Coronary artery (tissue), 2 donors: ENCODE measurements around the gene CYP2R1.

ENCODE experiments used
- DNase-seq: peaks from one replicate; pipeline ENCODE4 v3.0.0-alpha.2; 2017; ENCODE audit warnings: low spot score
- H3K27ac ChIP-seq, 2 donors: fragments of 200-600 bp; sonication (generic); one replicate each; pipeline ENCODE4 v1.5.1; 2016 to 2019
- H3K4me3 ChIP-seq: fragments of 200-600 bp; sonication (generic); 2 replicates; pipeline ENCODE4 v1.5.1; 2016; ENCODE audit warnings: mild to moderate bottlenecking, moderate library complexity
- TF ChIP-seq, protein P1 (sequence below): fragments of 200-600 bp; sonication (generic); IDR thresholded peaks from one replicate; pipeline ENCODE4 v1.5.1; 2019; ENCODE audit warnings: antibody characterized with exemption

The CYP2R1 gene

DNA sequence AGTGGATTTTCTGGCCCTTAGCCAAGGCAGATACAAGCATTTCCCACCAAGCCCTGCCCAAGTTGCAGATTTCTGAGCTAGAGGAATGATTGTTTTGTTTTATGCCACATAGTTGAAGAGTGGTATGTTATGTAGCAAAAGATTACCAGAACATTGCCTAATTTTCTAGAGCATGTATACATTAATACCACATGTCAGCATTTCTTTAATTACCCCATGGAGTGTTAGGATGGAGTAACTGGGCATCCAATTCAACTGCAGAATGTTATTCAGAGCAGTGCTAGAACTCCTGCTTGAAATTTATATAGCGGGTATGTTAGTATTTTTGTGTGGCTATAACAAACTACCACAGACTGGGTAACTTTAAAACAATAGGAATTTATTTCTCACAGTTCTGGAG lies 24.4 kb upstream of the CYP2R1 start:
- no peak for DNase-seq
- TF ChIP-seq, protein P1, sequence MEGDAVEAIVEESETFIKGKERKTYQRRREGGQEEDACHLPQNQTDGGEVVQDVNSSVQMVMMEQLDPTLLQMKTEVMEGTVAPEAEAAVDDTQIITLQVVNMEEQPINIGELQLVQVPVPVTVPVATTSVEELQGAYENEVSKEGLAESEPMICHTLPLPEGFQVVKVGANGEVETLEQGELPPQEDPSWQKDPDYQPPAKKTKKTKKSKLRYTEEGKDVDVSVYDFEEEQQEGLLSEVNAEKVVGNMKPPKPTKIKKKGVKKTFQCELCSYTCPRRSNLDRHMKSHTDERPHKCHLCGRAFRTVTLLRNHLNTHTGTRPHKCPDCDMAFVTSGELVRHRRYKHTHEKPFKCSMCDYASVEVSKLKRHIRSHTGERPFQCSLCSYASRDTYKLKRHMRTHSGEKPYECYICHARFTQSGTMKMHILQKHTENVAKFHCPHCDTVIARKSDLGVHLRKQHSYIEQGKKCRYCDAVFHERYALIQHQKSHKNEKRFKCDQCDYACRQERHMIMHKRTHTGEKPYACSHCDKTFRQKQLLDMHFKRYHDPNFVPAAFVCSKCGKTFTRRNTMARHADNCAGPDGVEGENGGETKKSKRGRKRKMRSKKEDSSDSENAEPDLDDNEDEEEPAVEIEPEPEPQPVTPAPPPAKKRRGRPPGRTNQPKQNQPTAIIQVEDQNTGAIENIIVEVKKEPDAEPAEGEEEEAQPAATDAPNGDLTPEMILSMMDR, result no peak
- Histone ChIP-seq H3K27ac (no peak overlapping the region), H3K4me3 (no peak overlapping the region)

DNA sequence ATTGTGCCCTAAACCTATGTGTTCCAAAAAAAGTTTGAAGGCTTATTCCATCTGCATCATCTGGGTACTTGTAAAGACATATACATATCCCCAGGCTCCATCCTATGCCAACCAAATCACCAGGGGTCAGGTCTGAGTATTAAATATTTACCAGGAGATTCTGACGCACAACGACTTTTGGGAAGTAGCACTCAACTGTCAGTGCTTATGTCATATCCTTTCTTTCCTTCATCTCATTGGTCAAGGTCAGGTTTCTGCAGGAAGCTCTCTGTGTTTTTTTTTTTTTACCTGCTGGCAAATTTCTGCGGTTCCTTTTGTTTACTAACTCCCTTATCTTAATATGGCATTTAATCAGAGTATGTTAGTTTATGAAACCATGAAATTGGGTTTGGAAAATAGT lies 22.5 kb upstream of the CYP2R1 start:
- DNase-seq, result no peak
- Histone ChIP-seq H3K4me3 (no peak overlapping the region), H3K27ac (no peak overlapping the region)
- TF ChIP-seq, protein P1, result no peak

DNA sequence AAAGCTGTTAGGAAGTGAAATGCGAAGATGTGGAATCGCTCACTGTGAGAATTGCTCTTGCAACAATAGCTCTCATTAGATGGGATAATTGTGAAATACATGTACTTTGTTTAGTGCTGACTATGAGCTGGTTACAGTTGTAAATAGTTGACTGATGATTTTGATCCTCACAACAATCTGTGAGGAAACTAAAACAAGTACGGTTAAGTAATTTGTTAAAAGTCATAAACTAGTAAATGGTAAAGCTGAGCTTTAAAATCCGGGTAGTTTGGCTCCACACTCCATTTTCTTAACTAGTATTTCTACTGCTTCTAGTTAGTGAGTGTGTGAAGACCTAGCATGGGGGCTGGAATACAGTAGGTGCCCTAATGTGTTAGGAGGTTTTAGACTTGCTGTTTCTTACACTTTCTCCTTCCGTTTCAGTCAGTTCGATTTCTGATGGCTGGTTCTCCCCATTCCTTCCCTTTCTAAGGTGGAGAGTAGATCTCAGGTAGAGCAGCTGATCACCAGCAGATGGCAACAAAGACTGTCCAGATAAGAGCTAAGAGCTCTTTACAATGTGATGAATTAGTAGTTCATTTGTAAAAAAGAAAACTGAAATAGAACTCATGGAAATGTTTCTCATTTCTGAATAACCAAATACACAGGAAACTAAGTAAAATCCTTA lies 16.3 kb upstream of the CYP2R1 start:
- DNase-seq, result no peak
- Histone ChIP-seq H3K27ac (no peak overlapping the region), H3K4me3 (no peak overlapping the region)
- TF ChIP-seq, protein P1, result no peak

DNA sequence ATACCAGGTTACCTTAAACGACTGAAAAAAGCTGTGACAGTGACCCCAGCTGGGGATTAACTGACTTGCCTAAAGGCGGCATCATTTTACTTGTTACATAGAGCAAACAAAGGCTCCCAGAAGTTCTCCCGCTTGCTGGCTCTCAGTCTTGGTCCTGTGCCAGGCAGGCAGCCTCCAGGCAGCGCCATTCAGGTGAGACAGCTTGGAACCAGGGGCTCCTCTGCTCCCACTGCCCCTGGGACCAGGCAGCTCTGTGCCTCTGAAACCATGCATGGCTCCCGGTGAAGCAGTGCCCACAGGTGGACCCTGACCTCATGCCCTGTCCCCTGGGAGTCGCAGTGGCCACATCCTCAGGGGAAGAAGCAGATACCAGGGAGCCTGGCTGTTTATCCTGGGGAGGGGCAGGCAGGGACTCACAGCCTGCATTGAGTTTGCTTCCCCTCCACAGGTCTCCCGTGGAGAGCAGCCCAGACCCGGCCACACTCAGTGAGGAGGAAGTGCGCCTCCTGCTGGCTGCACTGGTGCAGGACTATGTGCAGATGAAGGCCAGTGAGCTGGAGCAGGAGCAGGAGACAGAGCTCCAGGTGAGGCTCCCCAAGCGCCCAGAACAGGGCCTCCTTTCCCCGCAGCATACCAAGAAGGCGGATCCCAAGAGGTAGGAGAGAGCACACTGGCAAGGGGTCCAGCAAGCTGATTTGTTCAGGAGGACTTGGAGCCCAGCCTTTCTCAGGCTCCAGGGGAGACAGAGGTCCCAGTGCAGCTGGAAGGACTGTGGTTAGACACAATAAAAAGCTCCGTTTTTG lies 15.6 kb upstream of the CYP2R1 start:
- peak; percentile 78 for DNase-seq
- Histone ChIP-seq H3K4me3 (no peak overlapping the region), H3K27ac (no peak overlapping the region)
- TF ChIP-seq, protein P1, result peak; percentile 65

DNA sequence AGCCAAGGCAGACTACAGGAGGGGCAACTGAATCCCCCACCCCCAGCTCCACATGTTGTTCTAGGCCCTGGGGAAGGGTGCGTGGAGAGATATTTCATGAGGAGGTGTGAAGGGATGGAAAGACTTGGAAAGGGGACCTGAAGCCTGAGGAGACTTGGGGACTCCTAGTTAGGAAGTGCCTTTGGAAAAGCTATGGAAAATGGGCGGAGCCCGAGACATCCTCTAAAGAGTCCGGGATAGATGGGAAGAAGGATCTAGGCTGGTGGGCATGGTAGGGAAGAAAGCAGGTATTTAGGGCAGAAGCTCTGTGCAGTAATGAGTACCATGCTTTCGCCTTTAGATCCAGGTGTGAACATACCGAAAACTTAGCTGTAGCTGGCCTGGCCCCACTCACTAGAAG lies 15.0 kb upstream of the CYP2R1 start:
- Histone ChIP-seq H3K4me3 (no peak overlapping the region), H3K27ac (no peak overlapping the region)
- TF ChIP-seq, protein P1, result no peak
- DNase-seq, result no peak

DNA sequence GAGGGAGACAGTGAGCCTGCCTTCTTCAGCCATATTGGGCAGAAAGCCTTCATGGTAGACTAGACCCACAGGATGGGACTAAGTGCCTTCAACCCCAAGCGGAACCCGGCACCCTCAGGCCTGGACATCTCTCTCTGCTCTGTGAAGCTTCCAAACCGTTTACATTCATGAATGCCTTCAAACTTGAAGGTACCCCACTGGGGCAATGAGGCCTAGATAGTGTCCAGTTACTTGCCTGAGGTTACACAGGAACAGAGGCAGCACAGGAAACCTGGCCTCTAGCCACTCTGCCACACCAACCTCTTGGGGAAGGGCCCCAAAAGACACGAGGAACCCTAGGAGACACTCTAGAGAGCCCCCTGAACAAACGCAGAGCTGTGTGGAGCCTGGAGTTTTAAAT lies 14.5 kb upstream of the CYP2R1 start:
- TF ChIP-seq, protein P1, result no peak
- no peak for DNase-seq
- no peak overlapping the region for H3K4me3 ChIP-seq
- no peak overlapping the region for H3K27ac ChIP-seq
